HCT116 (cell line): ENCODE results near the gene FOXF2. TPM values are rescaled to one million over a fixed set of nuclear protein-coding genes. Genes with fewer than 3 reads are reported as not detected.

Experiments
- ATAC-seq: fragments of 200-7000 bp; cut with Tn5 transposase; 2 replicates; pipeline ENCODE4 v1.9.1; 2020; ENCODE audit warnings: mild to moderate bottlenecking, moderate library complexity
- BruUV-seq: library from RNA; stranded (reverse); fragments of 400-500 nt; replicated peaks from 2 replicates; lab custom pipeline; 2021; lab: Mats Ljungman, UMichigan
- CTCF ChIA-PET: fragments of 300-600 bp; sonication (Branson Sonifier 250); formaldehyde crosslinking; loops from one replicate; lab custom pipeline; 2021; ENCODE audit warnings: antibody characterized with exemption; lab: Charles Lee
- POLR2A ChIA-PET: fragments of 300-600, 350-600 bp; sonication (Branson Sonifier 250); formaldehyde crosslinking; loops from one replicate; lab custom pipeline; 2021; ENCODE audit warnings: antibody characterized with exemption; lab: Charles Lee
- RAD21 ChIA-PET, 2 experiments: fragments of 300-600 bp; sonication (Branson Sonifier 250); formaldehyde crosslinking; loops; one replicate each; lab custom pipeline; 2023; ENCODE audit warnings: low total read pairs in 2 of 2; ENCODE audit not compliant: uncharacterized antibody in 2 of 2, unreplicated experiment in 2 of 2, low non-redundant PET in 1 of 2; lab: Charles Lee
- DNase-seq: peaks from one replicate; pipeline ENCODE4 v3.0.0-alpha.2; 2010; ENCODE audit warnings: low read depth, low spot score
- H2AFZ ChIP-seq: fragments of 200-600 bp; shearing (Covaris generic), sonication (generic); 2 replicates; pipeline ENCODE4 v1.6.1; 2017; ENCODE audit warnings: low read depth, mixed run types, mixed read lengths, antibody characterized with exemption, low read length; ENCODE audit not compliant: poor library complexity, severe bottlenecking
- H3K27ac ChIP-seq: 2 replicates; pipeline ENCODE4 v1.5.1; 2012; ENCODE audit warnings: low read depth, low read length
- H3K27me3 ChIP-seq: fragments of 200-600 bp; sonication (generic); 2 replicates; pipeline ENCODE4 v1.6.1; 2016; ENCODE audit warnings: mixed run types, low read length, mixed read lengths; ENCODE audit not compliant: insufficient read depth
- H3K36me3 ChIP-seq, 2 experiments: fragments of 200-500 bp in 1 of 2; fragments of 200-600 bp in 1 of 2; sonication (Bioruptor generic) in 1 of 2; sonication (generic) in 1 of 2; 2 replicates each; pipeline versions ENCODE4 v1.5.1 to v1.6.1; 2014 to 2016; ENCODE audit warnings: low read length in 2 of 2, inconsistent platforms in 1 of 2, mixed read lengths in 1 of 2, mixed run types in 1 of 2; ENCODE audit not compliant: insufficient read depth in 2 of 2, control insufficient read depth in 1 of 2
- H3K4me1 ChIP-seq, 2 experiments: fragments of 200-600 bp in 1 of 2; sonication (generic) in 1 of 2; 2 replicates each; pipeline versions ENCODE4 v1.5.1 to v1.6.1; 2012 to 2017; ENCODE audit warnings: low read length in 2 of 2, inconsistent platforms in 1 of 2, mild to moderate bottlenecking in 1 of 2, mixed read lengths in 1 of 2, mixed run types in 1 of 2, moderate library complexity in 1 of 2; ENCODE audit not compliant: insufficient read depth in 2 of 2, control insufficient read depth in 1 of 2
- H3K4me2 ChIP-seq: fragments of 200-600 bp; sonication (generic); 2 replicates; pipeline ENCODE4 v1.6.1; 2017; ENCODE audit warnings: mixed run types, low read length, mixed read lengths
- H3K4me3 ChIP-seq, 2 experiments: fragments of 200-600 bp in 1 of 2; sonication (generic) in 1 of 2; replicated peaks in 1 of 2; 2 replicates each; pipeline ENCODE4 v1.5.1; 2011 to 2016; ENCODE audit warnings: low read length in 2 of 2, control low read depth in 1 of 2, low read depth in 1 of 2, mild to moderate bottlenecking in 1 of 2, mixed read lengths in 1 of 2, mixed run types in 1 of 2
- H3K79me2 ChIP-seq: fragments of 200-600 bp; sonication (generic); 2 replicates; pipeline ENCODE4 v1.6.1; 2017; ENCODE audit warnings: mild to moderate bottlenecking, mixed run types, low read length, moderate library complexity, mixed read lengths; ENCODE audit not compliant: insufficient read depth
- H3K9ac ChIP-seq: fragments of 200-600 bp; sonication (generic); 2 replicates; pipeline ENCODE4 v1.6.1; 2016; ENCODE audit warnings: low read length, mixed read lengths
- H3K9me2 ChIP-seq: fragments of 200-600 bp; sonication (generic), shearing (Covaris generic); 2 replicates; pipeline ENCODE4 v1.6.1; 2017; ENCODE audit warnings: mixed run types, mild to moderate bottlenecking, moderate library complexity; ENCODE audit not compliant: insufficient read depth
- H3K9me3 ChIP-seq, 2 experiments: fragments of 200-500 bp in 1 of 2; fragments of 200-600 bp in 1 of 2; sonication (Bioruptor generic) in 1 of 2; sonication (generic) in 1 of 2; 2 replicates each; pipeline ENCODE4 v1.6.1; 2014 to 2017; ENCODE audit warnings: low read length in 2 of 2, mixed read lengths in 2 of 2, inconsistent platforms in 1 of 2, low read depth in 1 of 2, mild to moderate bottlenecking in 1 of 2, mixed run types in 1 of 2, moderate library complexity in 1 of 2; ENCODE audit not compliant: control insufficient read depth in 1 of 2, insufficient read depth in 1 of 2
- H4K20me1 ChIP-seq: fragments of 200-600 bp; sonication (generic), shearing (Covaris generic); 2 replicates; pipeline ENCODE4 v1.6.1; 2017; ENCODE audit warnings: mixed run types, mild to moderate bottlenecking, moderate library complexity; ENCODE audit not compliant: insufficient read depth
- ATF3 ChIP-seq: IDR thresholded peaks from 2 replicates; pipeline ENCODE4 v1.6.1; 2012
- CEBPB ChIP-seq: IDR thresholded peaks from 2 replicates; pipeline ENCODE4 v1.6.1; 2012; ENCODE audit warnings: low read depth
- JUND ChIP-seq: IDR thresholded peaks from 2 replicates; pipeline ENCODE4 v1.6.1; 2012
- MAX ChIP-seq: IDR thresholded peaks from 2 replicates; pipeline ENCODE4 v1.6.1; 2012
- POLR2AphosphoS5 ChIP-seq: IDR thresholded peaks from 2 replicates; pipeline ENCODE4 v1.6.1; 2011; ENCODE audit warnings: mild to moderate bottlenecking, low read depth, low read length, moderate library complexity
- SP1 ChIP-seq: IDR thresholded peaks from 2 replicates; pipeline ENCODE4 v1.6.1; 2012; ENCODE audit warnings: low read depth
- SRF ChIP-seq: IDR thresholded peaks from 2 replicates; pipeline ENCODE4 v1.6.1; 2012; ENCODE audit warnings: low read depth
- TCF7L2 ChIP-seq: IDR thresholded peaks from 2 replicates; pipeline ENCODE4 v1.7.0; 2011; ENCODE audit warnings: borderline replicate concordance, inconsistent platforms; ENCODE audit not compliant: insufficient read depth, insufficient read length; ENCODE audit errors: extremely low read depth
- YY1 ChIP-seq: IDR thresholded peaks from 2 replicates; pipeline ENCODE4 v1.6.1; 2011; ENCODE audit warnings: low read length, low read depth, moderate library complexity, mild to moderate bottlenecking; ENCODE audit not compliant: insufficient replicate concordance; ENCODE audit errors: extremely low read depth
- ZBTB33 ChIP-seq: IDR thresholded peaks from 2 replicates; pipeline ENCODE4 v1.6.1; 2011; ENCODE audit warnings: mild to moderate bottlenecking, low read length, moderate library complexity; ENCODE audit not compliant: insufficient replicate concordance; ENCODE audit errors: extremely low read depth
- ZFX ChIP-seq: fragments of 450-650 bp; IDR thresholded peaks from 2 replicates; pipeline ENCODE4 v1.6.1; 2017
- ZNF274 ChIP-seq: fragments of 200-500 bp; sonication (Bioruptor generic); IDR thresholded peaks from 2 replicates; pipeline ENCODE4 v1.6.1; 2014; ENCODE audit warnings: mild to moderate bottlenecking, low read depth, low read length, inconsistent platforms
- intact Hi-C: fragments of 100-400 bp; cut with micrococcal nuclease; formaldehyde crosslinking; loops from 2 replicates; pipeline ENCODE4 v1.10.0; 2022
- total RNA-seq: library from RNA; stranded (reverse); gene quantifications from one replicate; pipeline ENCODE4 v1.2.1, GENCODE V29; 2021; ENCODE audit not compliant: unreplicated experiment

FOXF2 gene
- total RNA-seq, 1 experiment from 2014 or later, result not detected

- Histone ChIP-seq H3K36me3 (no peaks in the 10 kb centered on the region), H3K9me2 (no peaks in the 10 kb centered on the region), H3K9me3 (no peaks in the 10 kb centered on the region), H3K4me3 (no peak overlapping the region), H3K4me2 (no peak overlapping the region), H4K20me1 (no peaks in the 10 kb centered on the region), H3K79me2 (no peaks in the 10 kb centered on the region), H3K27me3 (no peaks in the 10 kb centered on the region), H3K27ac (no peak overlapping the region), H3K4me1 (no peaks in the 10 kb centered on the region), H2AFZ (no peak overlapping the region), H3K9ac (no peak overlapping the region)
- intact Hi-C loops, result no loop called here
- TF ChIP-seq YY1, result no peak
- TF ChIP-seq POLR2AphosphoS5, result no peak
- no peak for TF ChIP-seq SRF
- ChIA-PET CTCF (no interaction called here), POLR2A (no interaction called here), RAD21 (interaction anchor here in 1 of 2 experiments (0.7 kb wide), 1 partner anchor 51 kb away, joined by 4 read pairs; no protein-coding TSS in a partner anchor)
- DNase-seq, result no peak
- no TSS peak for BruUV-seq
- ATAC-seq, result no peak
Observed at GRCh38 chr6:1390946-1391799, 1.8 kb downstream of the FOXF2 start.

DNA sequence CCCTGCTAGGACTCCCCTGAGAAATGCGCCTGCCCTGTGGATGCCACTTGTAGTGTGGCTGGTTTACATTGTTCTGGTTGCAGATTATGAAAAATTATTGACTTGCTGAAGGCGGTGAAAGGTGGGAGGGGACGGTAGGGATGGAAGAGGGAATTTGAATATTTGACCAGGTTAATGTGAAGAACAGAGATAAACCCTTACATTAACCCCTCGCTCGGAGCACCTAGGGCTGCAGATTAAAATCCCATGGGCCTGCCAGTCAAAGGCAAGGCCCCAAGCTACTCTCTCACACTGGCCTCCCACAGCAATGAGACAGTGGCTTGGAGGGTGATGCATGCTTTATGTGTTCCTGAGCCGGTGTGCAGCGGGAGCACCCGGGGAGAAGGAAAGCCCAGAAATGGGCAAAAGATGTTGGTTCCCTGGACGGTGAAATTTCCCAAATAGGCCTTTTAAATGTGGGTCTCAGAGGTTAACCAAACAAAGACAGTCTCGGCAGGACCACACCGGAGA, 2.5 kb downstream of the FOXF2 start:
- CTCF ChIA-PET, result no interaction called here
- TF ChIP-seq SRF, result no peak
- TF ChIP-seq CEBPB, result no peak
- TF ChIP-seq ATF3, result no peak
- no peak for TF ChIP-seq TCF7L2
- no peak for TF ChIP-seq ZFX
- no peak for TF ChIP-seq SP1
- TF ChIP-seq JUND, result no peak
- no peak for TF ChIP-seq ZBTB33
- TF ChIP-seq ZNF274, result no peak
- no peak for TF ChIP-seq MAX
- TF ChIP-seq, all 23 proteins: peak for 0
- Histone ChIP-seq H3K27me3 (no peaks in the 10 kb centered on the region), H4K20me1 (no peaks in the 10 kb centered on the region), H3K4me1 (0 out of 4 replicates have a peak, but pooled peaks cover 0 to 1% of the 10 kb centered on the region in 2 experiments), H3K9ac (no peak overlapping the region), H3K79me2 (no peaks in the 10 kb centered on the region), H3K36me3 (no peaks in the 10 kb centered on the region), H2AFZ (no peak overlapping the region), H3K4me3 (no peak overlapping the region), H3K9me2 (no peaks in the 10 kb centered on the region), H3K27ac (no peak overlapping the region), H3K9me3 (no peaks in the 10 kb centered on the region), H3K4me2 (no peak overlapping the region)
- no TSS peak for BruUV-seq
- intact Hi-C loops, result no loop called here
- ChIA-PET POLR2A (no interaction called here), RAD21 (no interaction called here)
- DNase-seq, result no peak
- ATAC-seq, result no peak
